HG03196 (cell line): ENCODE measurements around the gene CTNNA2.

Source experiments
- ATAC-seq: cut with Tn5 transposase; IDR thresholded peaks from one replicate; pipeline ENCODE4 v1.9.1; 2021; ENCODE audit not compliant: unreplicated experiment

The CTNNA2 gene

GRCh38 chr2:80519121-80519643 lies 1006.3 kb downstream of the CTNNA2 start:
- no peak for ATAC-seq

DNA sequence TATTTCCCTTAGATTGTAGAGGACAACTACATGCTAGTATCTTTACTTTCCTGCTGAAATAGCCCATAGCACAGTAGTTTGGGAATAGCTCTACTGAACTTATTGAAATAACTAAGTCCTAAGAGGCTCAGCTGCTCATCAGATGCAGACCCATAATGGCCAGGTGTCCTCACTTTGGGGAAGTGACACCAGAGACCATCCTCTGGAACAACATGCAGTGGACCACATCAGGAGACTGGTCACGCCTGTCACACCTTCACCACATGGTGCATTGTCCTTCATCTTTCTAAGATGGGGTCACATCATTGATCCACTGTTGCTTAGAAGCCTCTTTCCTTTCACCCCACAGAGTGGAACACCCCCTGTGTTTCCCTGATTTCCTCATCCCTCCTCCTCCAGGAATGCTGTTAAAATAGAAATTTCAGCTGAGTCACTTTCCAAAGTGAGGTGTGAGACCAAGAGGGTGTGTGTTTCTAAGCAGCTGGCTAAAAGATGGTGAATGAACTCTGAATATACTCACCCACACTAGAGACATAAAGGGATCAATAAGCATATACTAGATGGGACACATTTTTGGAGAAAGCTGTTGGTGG lies 1006.9 kb downstream of the CTNNA2 start:
- no peak for ATAC-seq

- ATAC-seq, result peak; percentile 76
Observed at GRCh38 chr2:80525152-80525551, 1012.3 kb downstream of the CTNNA2 start.

GRCh38 chr2:80527119-80527518 lies 1014.3 kb downstream of the CTNNA2 start:
- no peak for ATAC-seq

- ATAC-seq, result no peak
Observed at GRCh38 chr2:80529466-80530165, 1016.8 kb downstream of the CTNNA2 start.

DNA sequence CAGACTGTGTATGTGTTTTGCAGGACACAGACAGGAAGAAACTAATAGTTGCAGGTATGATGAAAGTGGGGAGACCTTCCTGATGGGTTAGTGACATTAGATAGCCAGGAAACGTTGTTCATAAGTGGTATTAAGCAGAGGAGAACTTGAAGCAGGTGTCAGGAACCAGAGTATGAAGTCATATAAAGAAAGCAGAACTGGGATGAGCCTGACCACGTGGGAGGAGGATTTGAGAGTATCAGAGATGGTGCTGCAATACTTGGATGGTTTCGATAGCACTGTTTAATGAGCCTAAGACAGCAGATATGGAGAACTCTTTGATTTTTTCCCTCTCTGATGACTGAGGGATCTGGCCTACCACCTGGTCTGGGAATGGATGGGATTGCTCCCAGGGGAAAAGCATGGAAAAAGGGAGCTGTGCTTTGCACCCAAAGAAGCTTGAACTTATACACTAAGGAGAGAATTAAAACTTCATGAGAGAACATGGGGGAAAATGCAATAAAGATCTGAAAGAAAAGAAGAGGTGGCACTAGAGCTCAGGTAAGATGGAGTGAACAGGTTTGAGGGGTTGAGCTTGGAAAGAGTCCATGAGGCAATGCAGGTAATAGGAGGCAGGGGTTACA lies 1017.7 kb downstream of the CTNNA2 start:
- no peak for ATAC-seq

DNA sequence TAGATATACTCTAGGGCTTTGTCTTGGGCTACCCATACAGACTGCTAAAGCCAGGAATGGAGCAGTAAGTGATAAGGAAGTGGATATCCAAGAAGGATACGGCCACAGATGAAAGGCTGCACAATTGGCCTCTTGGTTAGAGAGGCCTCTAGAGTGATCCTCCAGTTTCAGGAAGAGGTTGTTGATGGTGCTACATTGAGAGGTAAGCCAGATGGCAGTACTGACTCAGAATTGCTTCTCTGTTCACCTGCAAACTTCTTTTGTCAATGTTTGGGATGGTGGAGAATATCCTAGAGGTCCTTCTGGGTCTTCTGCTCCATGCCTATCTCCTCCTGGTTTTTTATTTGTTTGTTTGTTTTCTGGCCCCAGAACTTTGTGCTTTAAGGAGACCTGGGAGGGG lies 1018.5 kb downstream of the CTNNA2 start:
- no peak for ATAC-seq

DNA sequence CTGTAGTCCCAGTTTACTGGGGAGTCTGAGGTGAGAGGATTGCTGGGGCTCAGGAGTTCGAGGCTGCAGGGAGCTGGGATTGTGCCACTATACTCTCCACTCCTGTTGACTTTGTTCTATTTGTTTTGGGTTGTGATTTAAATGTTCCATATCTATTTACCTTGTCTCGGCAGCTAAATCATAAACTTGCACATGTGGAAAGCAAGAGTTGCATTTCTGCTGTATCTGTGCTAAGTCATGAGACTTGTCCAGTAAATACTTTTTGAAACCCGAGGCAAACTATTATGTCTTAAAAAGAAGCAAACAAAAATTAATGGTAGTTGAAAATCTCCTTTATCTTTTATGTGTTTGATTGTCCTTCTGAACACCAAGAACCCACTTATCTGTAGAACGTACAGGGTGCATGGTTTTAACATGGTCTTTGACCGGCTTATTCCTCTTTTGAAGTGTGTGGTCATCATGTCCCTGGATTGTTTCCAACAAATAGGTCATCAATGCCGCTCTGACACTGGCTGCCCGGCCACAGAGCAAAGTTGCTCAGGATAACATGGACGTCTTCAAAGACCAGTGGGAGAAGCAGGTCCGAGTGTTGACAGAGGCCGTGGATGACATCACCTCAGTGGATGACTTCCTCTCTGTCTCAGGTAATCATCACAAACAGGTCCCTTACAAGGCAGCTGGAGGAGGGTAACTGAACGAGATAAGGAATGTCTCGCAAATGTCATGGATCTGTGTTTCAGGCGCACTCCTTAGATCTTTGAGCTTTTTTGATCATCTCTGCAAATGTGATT lies 1032.8 kb downstream of the CTNNA2 start:
- ATAC-seq, result no peak

GRCh38 chr2:80546766-80547165 lies 1033.9 kb downstream of the CTNNA2 start:
- no peak for ATAC-seq

DNA sequence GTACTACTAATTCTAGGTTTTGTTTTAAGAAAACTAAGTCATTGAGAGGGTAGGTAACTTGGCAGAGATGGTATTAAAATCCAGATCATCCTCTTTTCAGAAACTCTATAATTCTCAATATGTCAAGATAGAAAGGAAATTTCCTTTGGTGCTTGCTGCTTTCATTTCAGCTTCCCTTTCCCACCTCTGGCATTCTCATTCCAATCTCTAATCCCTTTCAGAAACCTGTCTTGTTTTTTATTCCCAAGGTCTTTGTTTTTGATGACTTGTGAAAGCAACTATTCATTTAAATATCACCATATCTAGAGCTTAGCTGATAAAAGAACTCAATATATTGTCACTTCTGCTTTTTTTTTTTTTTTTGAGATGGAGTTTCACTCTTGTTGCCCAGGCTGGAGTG lies 1034.5 kb downstream of the CTNNA2 start:
- ATAC-seq, result no peak

DNA sequence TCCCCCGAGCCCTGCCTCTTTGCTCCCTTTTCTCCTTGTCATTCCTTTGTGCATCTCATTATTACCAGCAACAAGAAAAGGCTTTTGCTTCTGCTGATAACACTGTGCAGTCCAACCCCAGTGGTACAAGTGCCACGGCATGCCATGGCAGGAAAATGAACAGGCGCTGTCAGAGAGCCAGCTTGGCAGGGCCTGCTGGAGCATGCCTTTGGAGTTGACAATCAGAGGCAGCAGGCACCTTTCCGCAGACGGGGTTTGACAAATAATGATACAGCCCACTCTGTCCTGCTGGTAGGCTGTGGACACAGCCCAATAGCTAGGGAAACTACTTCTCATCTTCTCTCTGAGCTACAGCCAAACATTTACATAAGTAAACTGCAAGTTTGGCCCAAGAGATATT lies 1035.6 kb downstream of the CTNNA2 start:
- ATAC-seq, result no peak

- ATAC-seq, result no peak
Observed at GRCh38 chr2:80549901-80550300, 1037.0 kb downstream of the CTNNA2 start.

DNA sequence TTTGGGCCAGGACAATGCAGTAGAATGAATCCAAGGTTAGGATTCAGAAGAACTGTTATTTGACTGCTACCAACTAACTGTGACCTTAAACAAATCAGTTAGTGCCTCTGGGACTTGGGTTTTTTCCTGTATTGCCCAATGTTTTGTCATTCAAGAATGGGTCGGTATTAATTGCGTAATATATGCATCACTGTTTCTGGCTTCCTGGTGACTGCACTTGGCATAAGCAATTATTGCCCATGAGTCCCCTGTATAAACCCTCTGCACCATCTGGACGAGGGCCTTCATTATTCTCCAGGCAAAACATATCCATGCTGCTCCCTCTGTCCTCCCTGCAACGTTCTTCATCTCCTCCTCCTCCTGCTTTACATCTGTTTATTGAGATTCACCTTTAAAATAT lies 1047.5 kb downstream of the CTNNA2 start:
- ATAC-seq, result no peak

DNA sequence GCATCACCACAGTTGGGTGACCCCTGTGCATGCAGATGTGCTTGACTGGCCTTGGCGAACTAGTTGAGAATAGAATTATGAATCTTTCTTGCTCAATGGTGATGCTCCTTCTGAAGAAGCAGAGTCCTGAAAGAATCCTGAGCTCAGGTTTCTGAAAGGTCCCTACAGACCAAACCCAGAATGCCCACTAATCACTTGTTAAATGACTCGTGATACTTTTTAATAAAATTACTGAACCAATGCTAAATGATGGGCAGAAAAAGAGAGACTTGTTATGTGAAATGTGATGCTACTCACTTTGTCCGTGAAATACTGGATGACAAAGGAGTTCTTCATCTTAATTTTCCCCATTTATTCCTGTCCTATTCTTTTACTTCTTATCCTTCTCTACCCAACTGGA lies 1055.2 kb downstream of the CTNNA2 start:
- no peak for ATAC-seq

DNA sequence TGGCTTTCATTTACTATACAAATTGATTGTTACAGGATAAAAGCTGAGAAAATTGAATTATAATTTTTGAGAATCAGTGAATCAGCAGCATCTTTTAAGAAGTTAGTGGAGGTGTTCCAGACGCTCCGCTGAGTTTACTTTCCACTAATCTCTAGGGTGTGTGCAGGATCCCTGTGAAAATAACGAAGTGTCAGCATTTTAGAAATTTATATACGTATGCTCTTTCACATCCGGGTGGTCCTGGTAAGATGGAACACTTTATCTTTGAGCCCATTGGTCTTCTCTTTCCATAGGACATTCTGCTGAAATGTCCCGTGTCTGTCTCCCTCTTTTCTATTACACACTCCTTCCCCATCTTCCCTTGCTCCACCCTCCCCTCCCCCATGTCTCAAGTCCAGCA lies 1060.3 kb downstream of the CTNNA2 start:
- ATAC-seq, result no peak

- ATAC-seq, result no peak
Observed at GRCh38 chr2:80573950-80574349, 1061.1 kb downstream of the CTNNA2 start.

DNA sequence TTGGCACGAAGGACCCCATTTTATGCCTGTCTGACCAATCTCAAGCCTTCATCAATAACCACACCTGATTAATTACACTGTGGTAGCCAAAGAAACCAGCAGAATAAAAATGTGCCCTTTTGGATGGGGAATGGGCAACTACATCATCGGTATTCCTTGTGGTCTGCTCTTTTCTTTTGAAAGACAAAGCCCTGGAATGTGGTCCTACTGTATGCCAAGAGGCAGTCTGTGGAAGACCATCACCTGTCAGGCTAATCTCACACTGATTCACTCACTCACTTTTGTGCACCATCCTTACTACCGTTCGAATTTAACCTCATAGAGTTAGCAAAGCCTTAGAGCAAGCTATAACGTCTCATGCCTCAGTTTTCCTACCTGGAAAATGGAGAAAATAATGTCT lies 1066.9 kb downstream of the CTNNA2 start:
- no peak for ATAC-seq

GRCh38 chr2:80591233-80591632 lies 1078.4 kb downstream of the CTNNA2 start:
- ATAC-seq, result no peak

GRCh38 chr2:80592106-80592505 lies 1079.3 kb downstream of the CTNNA2 start:
- no peak for ATAC-seq

GRCh38 chr2:80610108-80610507 lies 1097.3 kb downstream of the CTNNA2 start:
- no peak for ATAC-seq

DNA sequence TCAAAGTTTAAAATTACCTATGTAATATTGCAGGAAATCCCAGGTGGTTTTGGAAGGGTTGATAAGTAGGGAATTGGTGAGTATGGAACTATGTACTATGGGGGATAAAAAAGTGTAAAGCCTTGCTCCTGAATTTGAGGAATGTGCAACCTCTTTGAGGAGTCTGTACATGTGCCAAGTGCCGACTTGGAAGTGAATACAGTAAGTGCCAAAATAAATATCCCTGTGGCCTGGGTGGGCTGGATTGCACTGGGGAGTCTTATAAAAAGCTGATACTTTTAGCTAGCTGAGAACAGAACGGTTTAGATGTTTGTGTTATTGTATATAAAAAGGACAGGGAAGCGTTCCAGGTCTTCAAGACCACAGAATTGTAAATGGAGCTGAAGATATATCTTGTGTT lies 1108.8 kb downstream of the CTNNA2 start:
- no peak for ATAC-seq

DNA sequence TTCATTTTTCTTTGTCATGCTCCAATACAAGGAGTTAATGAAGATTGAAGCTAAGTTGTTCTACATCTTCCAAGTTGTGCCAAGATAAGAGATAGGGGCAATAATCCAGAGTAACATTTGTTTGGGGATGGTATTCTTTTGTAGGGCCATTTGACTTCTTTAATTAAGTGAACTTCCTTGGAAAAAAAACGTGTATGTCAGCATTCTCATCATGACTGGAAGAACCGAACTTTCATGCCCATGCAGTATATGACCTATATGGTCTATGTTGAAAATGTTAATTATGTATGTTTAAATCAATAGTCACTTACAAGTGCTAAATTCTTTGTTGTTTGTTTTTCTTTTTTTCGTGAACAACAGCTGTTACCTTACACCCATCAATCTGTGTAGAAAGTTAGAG lies 1111.2 kb downstream of the CTNNA2 start:
- ATAC-seq, result no peak
